ENCODE measurements around the gene KIRREL2.
"Not testable (repeated sequence)": the region's sequence is repeated elsewhere in the genome, so short reads cannot be mapped to it uniquely, and the experiment has no call there.

Gene KIRREL2

DNA sequence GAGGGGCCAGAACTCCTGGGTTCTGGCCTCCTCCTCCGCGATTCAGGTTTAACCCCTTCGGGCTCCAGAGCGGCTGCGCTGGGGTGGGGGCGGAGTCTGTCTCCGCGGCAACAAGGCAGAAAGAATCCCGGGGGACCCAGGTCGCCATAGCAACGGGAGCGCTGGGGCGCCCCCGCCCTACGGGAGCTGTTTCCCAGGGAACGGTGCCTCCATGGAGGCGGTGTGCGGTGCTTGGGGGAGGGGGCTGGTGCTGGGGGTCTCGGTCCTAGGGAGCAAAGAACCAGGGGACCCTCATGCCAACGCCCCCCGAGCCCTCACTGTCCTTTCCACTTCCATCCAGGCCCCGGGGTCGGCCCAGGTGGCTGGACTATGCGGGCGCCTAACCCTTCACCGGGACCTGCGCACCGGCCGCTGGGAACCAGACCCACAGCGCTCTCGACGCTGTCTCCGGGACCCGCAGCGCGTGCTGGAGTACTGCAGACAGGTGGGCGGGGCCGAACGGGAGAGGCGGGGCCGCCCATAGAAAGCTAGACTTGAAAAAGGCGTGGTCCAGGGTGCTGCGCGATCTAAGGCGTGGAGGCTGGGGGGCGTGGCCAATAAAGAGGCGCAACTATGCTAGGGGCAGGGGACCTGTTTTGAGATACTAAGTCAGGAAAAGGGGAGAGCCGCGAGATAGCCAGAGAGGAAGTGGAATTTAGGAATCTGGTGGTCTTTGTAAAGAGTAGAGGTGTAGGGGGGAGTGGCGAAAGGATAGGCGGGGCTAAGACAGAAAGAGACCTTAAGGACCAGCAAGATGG is 12.8 kb downstream of the KIRREL2 start:
- DNase-seq (ENCODE audit: low read depth in 3 of 3): peak; percentile 76 to 86 (median 85)

DNA sequence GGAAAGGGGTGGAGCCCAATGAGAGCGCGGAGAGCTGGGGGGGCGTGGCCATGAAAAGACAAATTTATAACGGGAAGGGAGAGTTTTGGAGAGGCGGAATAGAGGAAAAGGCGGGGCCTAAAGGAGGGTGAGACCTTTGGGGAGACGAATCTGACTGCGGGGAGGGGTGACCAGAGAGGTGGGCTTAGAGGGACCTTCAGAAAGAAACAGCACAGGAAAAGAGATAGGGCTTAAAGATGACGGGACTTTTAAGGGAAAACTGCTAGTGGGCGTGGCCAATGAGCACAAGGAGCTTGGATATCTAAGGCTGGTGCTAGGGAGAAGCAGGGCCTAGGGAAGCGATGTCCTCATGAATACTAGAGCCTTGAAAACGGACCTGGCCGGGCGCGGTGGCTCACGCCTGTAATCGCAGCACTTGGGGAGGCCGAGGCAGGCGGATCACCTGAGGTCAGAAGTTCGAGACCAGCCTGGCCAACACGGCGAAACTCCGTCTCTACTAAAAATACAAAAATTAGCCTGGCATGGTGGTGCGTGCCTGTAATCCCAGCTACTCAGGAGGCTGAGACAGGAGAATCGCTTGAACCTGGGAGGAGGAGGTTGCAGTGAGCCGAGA is 13.5 kb downstream of the KIRREL2 start:
- peak in 2 of 3 donors; percentile 49 to 63 for DNase-seq (ENCODE audit: low read depth in 3 of 3)

GRCh38 chr19:35870798-35871197 is 14.1 kb downstream of the KIRREL2 start:
- DNase-seq (ENCODE audit: low read depth in 3 of 3): no peak

- DNase-seq (ENCODE audit: low read depth in 3 of 3): no peak
These were observed 14.9 kb downstream of the KIRREL2 start for GRCh38 chr19:35871611-35872010.

DNA sequence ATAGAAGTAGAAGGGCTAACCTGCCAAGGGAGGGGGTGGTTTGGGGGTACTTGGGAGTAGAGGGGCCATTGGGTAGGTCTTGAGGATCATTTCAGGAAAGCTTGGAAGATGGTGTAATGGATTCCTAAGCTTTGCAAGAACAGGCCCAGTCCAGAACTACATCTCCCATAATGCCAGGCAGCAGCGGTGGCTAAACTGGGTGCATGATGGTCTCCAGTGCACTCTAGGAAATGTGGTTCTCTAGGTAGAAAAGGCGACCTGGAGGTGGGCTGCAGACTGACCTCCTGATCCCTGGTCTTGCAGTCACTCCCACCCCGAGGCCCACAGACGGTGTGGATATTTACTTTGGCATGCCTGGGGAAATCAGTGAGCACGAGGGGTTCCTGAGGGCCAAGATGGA is 15.5 kb downstream of the KIRREL2 start:
- no peak for DNase-seq (ENCODE audit: low read depth in 3 of 3)

DNA sequence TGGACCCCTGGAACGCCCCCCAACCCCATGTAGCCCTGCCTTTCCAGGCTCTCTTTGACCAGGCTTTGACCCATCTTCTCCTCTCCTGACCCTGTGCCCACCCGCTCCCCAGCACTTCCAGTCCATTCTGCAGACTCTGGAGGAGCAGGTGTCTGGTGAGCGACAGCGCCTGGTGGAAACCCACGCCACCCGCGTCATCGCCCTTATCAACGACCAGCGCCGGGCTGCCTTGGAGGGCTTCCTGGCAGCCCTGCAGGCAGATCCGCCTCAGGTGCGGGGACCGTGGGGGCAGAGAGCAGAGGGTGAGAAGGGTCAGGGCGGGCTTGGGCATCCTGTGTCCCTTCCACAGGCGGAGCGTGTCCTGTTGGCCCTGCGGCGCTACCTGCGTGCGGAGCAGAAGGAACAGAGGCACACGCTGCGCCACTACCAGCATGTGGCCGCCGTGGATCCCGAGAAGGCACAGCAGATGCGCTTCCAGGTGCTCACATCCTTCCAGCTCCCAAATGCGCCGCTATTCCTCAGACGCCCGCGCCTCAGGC is 17.8 kb downstream of the KIRREL2 start:
- DNase-seq (ENCODE audit: low read depth in 3 of 3): no peak

GRCh38 chr19:35879068-35879467 is 22.4 kb downstream of the KIRREL2 start:
- no peak for DNase-seq (ENCODE audit: low read depth in 3 of 3)

DNA sequence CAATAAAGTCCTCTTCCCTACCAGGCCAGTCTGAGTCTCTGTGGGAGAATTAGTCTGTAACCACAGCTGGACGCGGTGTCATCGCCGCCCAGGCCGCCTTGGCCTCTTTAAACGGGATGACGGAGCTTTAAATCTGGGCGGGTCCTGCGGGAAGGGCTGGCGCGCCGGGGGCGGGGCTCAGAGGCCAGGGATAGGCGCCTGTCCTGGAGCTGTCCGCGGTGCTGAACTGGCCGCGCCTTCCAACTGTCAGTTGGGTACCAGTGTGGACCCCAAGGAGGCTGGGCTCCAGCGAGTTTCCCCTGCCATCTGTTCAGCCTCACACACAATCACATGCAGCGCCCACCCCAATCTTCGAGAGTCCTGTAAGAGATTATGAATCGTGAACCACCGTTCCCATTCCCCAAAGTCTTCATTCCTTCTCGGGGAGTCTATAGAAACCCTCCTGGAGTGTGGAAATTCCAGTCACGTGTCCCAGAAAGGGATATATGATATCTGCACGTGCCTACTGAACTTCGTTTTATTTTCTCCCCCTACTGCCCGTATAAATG is 23.1 kb downstream of the KIRREL2 start:
- peak; percentile 72 to 80 (median 79) for DNase-seq (ENCODE audit: low read depth in 3 of 3)

DNA sequence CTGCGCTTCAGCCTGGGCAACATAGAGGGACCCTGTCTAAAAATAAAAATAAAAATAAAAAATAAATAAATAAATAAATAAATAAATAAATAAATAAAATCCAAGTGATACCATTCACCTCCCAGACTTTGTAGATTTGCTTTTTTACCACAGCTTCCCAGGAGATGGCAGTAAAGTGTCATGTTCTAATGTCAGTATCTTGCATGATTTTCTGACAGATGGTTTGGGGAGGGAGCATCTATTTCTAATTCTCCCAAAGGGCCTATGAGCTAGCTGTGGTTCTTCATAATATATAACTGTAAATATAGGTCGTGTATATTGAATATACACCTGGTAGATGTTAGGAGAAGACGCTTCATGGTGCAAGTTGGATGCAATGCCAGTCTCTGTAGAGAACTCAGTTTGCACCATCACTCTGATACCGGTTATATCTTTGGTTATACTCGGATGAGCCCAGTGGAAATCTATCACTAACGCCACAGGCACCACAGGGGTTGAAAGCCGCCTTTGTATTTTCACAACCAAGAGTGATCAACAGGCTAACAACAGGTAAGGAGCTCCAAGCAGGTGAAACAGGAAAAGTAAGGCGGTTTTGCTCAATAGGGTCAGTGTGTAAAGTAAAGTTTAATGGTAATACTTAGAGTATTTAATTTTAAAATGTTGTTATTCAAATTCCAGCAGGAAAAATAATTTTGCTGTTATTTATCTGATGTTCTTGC is 25.6 kb downstream of the KIRREL2 start:
- DNase-seq (ENCODE audit: low read depth in 3 of 3): no peak

GRCh38 chr19:35883882-35884281 is 27.2 kb downstream of the KIRREL2 start:
- DNase-seq (ENCODE audit: low read depth in 3 of 3): no peak

DNA sequence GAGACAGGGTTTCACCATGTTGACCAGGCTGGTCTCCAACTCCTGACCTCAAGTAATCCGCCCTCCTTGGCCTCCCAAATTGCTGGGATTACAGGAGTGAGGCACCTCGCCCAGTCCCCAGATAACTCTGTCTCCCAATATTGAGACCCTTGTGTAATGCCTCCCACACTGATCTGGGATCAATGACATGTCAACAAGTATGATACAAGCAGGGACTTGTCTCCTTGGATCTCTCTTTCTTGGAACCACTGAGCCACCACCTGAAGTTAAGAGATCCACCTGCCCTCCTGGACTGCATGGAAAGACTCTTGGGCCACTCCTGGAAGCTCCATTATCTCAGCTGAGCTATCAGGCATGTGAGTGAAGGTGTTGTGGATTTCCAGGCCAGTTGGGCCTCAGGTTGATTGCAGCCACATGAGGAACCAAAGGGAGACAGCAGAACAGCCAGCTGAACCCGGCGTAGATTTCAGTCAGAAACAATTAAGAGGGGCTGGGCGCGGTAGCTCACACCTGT is 28.6 kb downstream of the KIRREL2 start:
- DNase-seq (ENCODE audit: low read depth in 3 of 3): no peak

GRCh38 chr19:35885904-35886303 is 29.2 kb downstream of the KIRREL2 start:
- DNase-seq (ENCODE audit: low read depth in 3 of 3): no peak

DNA sequence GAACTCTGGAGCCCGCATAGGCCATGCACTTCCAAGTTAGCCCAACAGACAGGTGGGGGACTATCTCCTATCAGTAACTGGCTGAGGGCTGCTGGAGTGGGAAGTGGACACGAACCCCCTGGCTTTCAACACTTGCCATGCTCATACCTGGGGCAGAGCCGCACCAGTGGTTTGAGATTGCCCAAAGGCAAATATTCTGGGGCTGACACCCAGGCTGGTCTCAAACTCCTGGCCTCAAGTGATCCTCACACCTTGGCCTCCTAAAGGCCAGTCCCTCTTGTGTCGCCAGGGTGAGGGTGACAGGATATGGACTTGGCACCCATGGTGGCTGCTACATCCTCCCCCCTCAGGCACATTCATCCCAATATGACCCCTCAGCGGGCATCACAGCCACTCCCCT is 30.5 kb downstream of the KIRREL2 start:
- DNase-seq (ENCODE audit: low read depth in 3 of 3): no peak

DNA sequence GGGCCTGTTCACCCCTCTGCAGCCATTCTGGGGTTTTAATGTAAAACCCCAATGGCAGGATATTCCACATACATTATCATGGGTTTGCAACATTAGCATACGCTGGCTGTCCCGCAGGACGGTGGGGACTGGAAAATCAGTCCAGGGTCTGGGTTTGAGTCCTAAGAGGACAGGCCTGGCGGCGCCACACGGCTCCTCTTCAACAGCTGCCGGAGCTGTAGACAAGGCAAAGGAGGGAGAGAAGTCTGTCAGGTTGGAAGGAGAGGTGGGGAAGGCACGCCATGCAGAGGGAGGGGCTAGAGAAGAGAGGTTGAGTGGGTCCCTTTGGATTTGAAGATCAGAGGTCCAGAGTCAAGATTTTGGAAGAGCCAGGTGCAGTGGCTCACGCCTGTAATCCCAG is 31.7 kb downstream of the KIRREL2 start:
- DNase-seq (ENCODE audit: low read depth in 3 of 3): no peak

GRCh38 chr19:35889370-35890112 is 32.8 kb downstream of the KIRREL2 start:
- DNase-seq (ENCODE audit: low read depth in 3 of 3): no peak

GRCh38 chr19:35890113-35890650 is 33.5 kb downstream of the KIRREL2 start:
- no peak for DNase-seq (ENCODE audit: low read depth in 3 of 3)

GRCh38 chr19:35891819-35892218 is 35.1 kb downstream of the KIRREL2 start:
- not testable (repeated sequence) for DNase-seq (ENCODE audit: low read depth in 3 of 3)

DNA sequence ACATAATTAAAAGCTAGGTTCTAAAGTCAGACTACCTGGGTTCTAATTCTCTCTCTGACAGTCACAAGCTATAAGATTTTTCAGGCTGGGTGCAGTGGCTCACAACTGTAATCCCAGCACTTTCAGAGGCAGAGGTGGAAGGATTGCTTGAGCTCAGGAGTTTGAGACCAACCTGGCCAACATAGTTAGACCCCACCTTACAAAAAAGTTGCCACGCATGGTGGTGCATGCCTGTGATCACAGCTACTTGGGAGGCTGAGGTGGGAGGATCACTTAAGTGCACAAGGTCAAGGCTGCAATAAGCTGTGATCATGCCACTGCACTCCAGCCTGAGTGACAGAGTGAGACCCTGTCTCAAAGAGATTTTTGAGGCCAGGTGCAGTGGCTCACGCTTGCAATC is 37.6 kb downstream of the KIRREL2 start:
- no peak for DNase-seq (ENCODE audit: low read depth in 3 of 3)

DNA sequence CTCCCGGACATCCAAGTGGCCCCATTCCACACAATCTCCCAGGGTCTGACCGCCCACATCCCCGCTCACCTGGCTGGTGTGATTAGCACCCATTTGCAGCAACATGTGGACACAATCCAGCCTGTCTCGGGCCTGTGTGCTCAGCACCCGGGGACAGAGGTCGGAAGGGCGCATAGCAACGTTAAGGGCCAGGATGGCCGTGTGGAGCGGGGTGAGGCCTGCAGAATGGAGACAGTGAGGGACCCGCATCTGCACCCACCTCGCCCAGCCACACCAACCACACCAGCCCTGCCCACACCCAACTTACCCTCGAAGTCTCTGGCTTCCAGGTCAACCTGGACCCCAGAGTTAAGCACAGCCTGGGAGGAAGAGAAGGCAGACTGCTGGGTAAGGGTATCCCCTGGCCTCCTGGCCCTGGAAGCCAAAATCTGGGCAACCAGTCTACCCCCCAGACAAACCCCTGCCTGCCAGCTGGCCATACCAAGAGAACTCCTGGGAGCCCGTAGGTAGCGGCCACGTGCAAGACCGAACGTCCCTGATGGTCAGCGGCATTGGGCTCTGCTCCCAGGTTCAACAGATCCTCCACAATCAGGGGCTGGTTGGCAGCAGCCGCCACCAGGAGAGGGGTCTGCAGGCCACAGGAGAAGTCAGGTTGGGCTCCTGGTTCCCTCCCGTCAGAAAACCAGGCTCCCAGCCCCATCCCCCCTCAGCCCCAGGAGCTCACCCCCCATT is 39.4 kb downstream of the KIRREL2 start:
- DNase-seq (ENCODE audit: low read depth in 3 of 3): no peak

GRCh38 chr19:35896643-35897040 is 39.9 kb downstream of the KIRREL2 start:
- no peak for DNase-seq (ENCODE audit: low read depth in 3 of 3)
